Panc1 (cell line): ENCODE results near the gene ITM2C. TPM values are rescaled to one million over a fixed set of nuclear protein-coding genes. Genes with fewer than 3 reads are reported as not detected.

Source experiments
- ATAC-seq: fragments of 200-7000 bp; cut with Tn5 transposase; 2 replicates; pipeline ENCODE4 v1.9.1; 2020; ENCODE audit warnings: mild to moderate bottlenecking, moderate library complexity
- BruUV-seq: library from RNA; stranded (reverse); fragments of 400-500 nt; replicated peaks from 2 replicates; lab custom pipeline; 2021; lab: Mats Ljungman, UMichigan
- CTCF ChIA-PET: fragments of 300-600 bp; sonication (Branson Sonifier 250); formaldehyde crosslinking; loops from one replicate; lab custom pipeline; 2022; ENCODE audit warnings: antibody characterized with exemption; lab: Charles Lee
- POLR2A ChIA-PET: fragments of 300-600 bp; sonication (Branson Sonifier 250); formaldehyde crosslinking; loops from one replicate; lab custom pipeline; 2022; ENCODE audit warnings: antibody characterized with exemption; lab: Charles Lee
- DNase-seq: peaks from one replicate; pipeline ENCODE4 v3.0.0-alpha.2; 2010; ENCODE audit warnings: low read depth, low spot score
- H3K27ac ChIP-seq: 2 replicates; pipeline ENCODE4 v1.5.1; 2011; ENCODE audit warnings: mild to moderate bottlenecking, low read length, inconsistent platforms
- H3K27me3 ChIP-seq: fragments of 200-500 bp; sonication (Bioruptor generic); 2 replicates; pipeline ENCODE4 v1.6.0; 2014; ENCODE audit warnings: low read length, inconsistent platforms; ENCODE audit not compliant: control insufficient read depth, insufficient read depth
- H3K36me3 ChIP-seq: fragments of 200-500 bp; sonication (Bioruptor generic); 2 replicates; pipeline ENCODE4 v1.5.1; 2014; ENCODE audit warnings: inconsistent platforms, mild to moderate bottlenecking, low read length, moderate library complexity; ENCODE audit not compliant: control insufficient read depth, insufficient read depth
- H3K4me1 ChIP-seq: 2 replicates; pipeline ENCODE4 v1.5.1; 2011; ENCODE audit warnings: inconsistent platforms, mild to moderate bottlenecking, low read length, moderate library complexity; ENCODE audit not compliant: control insufficient read depth, insufficient read depth
- H3K4me3 ChIP-seq, 2 experiments: 2 replicates each; pipeline ENCODE4 v1.5.1; 2011 to 2012; ENCODE audit warnings: low read depth in 2 of 2, low read length in 2 of 2, mild to moderate bottlenecking in 2 of 2, inconsistent platforms in 1 of 2, moderate library complexity in 1 of 2
- H3K9me3 ChIP-seq: fragments of 200-500 bp; sonication (Bioruptor generic); 2 replicates; pipeline ENCODE4 v1.5.1; 2014; ENCODE audit warnings: low read depth, mild to moderate bottlenecking, inconsistent platforms, low read length, moderate library complexity; ENCODE audit not compliant: control insufficient read depth, insufficient read depth
- CTCF ChIP-seq: fragments of 450-650 bp; IDR thresholded peaks from 2 replicates; pipeline ENCODE4 v1.5.1; 2017; ENCODE audit warnings: mild to moderate bottlenecking
- POLR2AphosphoS5 ChIP-seq: IDR thresholded peaks from 2 replicates; pipeline ENCODE4 v1.6.1; 2012; ENCODE audit warnings: mild to moderate bottlenecking, low read depth, low read length, moderate library complexity
- REST ChIP-seq, 2 experiments: IDR thresholded peaks; 2 replicates each; pipeline ENCODE4 v1.6.1; 2011 to 2012; ENCODE audit warnings: low read depth in 2 of 2, control low read depth in 1 of 2, low read length in 1 of 2, mild to moderate bottlenecking in 1 of 2, moderate library complexity in 1 of 2; ENCODE audit not compliant: insufficient read depth in 1 of 2
- SIN3A ChIP-seq: IDR thresholded peaks from 2 replicates; pipeline ENCODE4 v1.6.1; 2012; ENCODE audit warnings: low read depth, mild to moderate bottlenecking, low read length, moderate library complexity, borderline replicate concordance; ENCODE audit not compliant: insufficient read depth
- TCF7L2 ChIP-seq: IDR thresholded peaks from 2 replicates; pipeline ENCODE4 v1.6.1; 2011; ENCODE audit warnings: mild to moderate bottlenecking, low read depth, low read length, inconsistent platforms
- in situ Hi-C: cut with HindIII; loops from 2 replicates; pipeline ENCODE4 v1.10.0; 2016; ENCODE audit warnings: low sequenced_read_pairs, low pct_unique_long_range_greater_than_20kb
- intact Hi-C: fragments of 100-400 bp; cut with micrococcal nuclease; formaldehyde crosslinking; loops from one replicate; pipeline ENCODE4 v1.10.0; 2022; ENCODE audit not compliant: unreplicated experiment
- total RNA-seq: library from RNA; stranded (reverse); gene quantifications from one replicate; pipeline ENCODE4 v1.2.1, GENCODE V29; 2021; ENCODE audit not compliant: unreplicated experiment

The ITM2C gene
- total RNA-seq, 1 experiment from 2014 or later: 114 TPM

GRCh38 chr2:230886206-230886605, 21.5 kb downstream of the ITM2C start:
- TF ChIP-seq TCF7L2 (no peak), SIN3A (no peak), POLR2AphosphoS5 (no peak), REST (IDR thresholded peaks at IDR 0.05; ENCODE audit: insufficient read depth in 1 of 2, low read depth in 2 of 2, low read length in 1 of 2) (no peak), CTCF (no peak)
- Histone ChIP-seq H3K36me3 (no peaks in the 10 kb centered on the region), H3K27ac (no peak overlapping the region), H3K4me3 (no peak overlapping the region), H3K4me1 (no peaks in the 10 kb centered on the region; the same call in 1 of the 2 replicates), H3K27me3 (no peaks in the 10 kb centered on the region), H3K9me3 (no peaks in the 10 kb centered on the region)
- CTCF ChIA-PET: no interaction called here
- POLR2A ChIA-PET: no interaction called here
- intact Hi-C loops: no loop called here
- DNase-seq: no peak
- ATAC-seq: no peak
- in situ Hi-C loops: no loop called here
- BruUV-seq: no TSS peak

GRCh38 chr2:230886671-230887071, 21.9 kb downstream of the ITM2C start:
- CTCF ChIA-PET: no interaction called here
- H3K27me3 ChIP-seq: no peaks in the 10 kb centered on the region

More at GRCh38 chr2:230886671-230887071, 21.9 kb downstream of the ITM2C start:
- Histone ChIP-seq H3K4me3 (no peak overlapping the region), H3K36me3 (no peaks in the 10 kb centered on the region), H3K27ac (no peak overlapping the region), H3K9me3 (no peaks in the 10 kb centered on the region), H3K4me1 (no peaks in the 10 kb centered on the region; the same call in 1 of the 2 replicates)
- POLR2A ChIA-PET: no interaction called here
- ATAC-seq (no peak), DNase-seq (no peak)
- in situ Hi-C loops: no loop called here
- no peak for TF ChIP-seq CTCF
- no peak for TF ChIP-seq TCF7L2
- no peak for TF ChIP-seq REST (IDR thresholded peaks at IDR 0.05; ENCODE audit: insufficient read depth in 1 of 2, low read depth in 2 of 2, low read length in 1 of 2)
- TF ChIP-seq SIN3A: no peak
- no peak for TF ChIP-seq POLR2AphosphoS5
- intact Hi-C loops: no loop called here
- no TSS peak for BruUV-seq
